Measurements from ENCODE around the gene LSAMP.

GRCh38 chr3:115943579-115943978 lies 501.7 kb downstream of the LSAMP start:
- TF ChIP-seq CTCF (conservative IDR thresholded peaks at IDR 0.05; ENCODE audit: low read depth in 2 of 2), result no peak
- TF ChIP-seq EZH2phosphoT487 (IDR thresholded peaks at IDR 0.05; ENCODE audit: unreplicated experiment), result no peak
